ENCODE results near the gene NPR2. TPM values are rescaled to one million over a fixed set of nuclear protein-coding genes. Genes with fewer than 3 reads are reported as not detected.

NPR2 gene
- total and polyA plus RNA-seq, 2 of the 13 experiments (the other 11 are each of a cell fraction or from before 2014, with no cell fraction given), result 7.4 to 9.4 TPM

- peak; percentile 36; the same call in 1 of the 2 replicates for TF ChIP-seq ZNF773 (CRISPR knock-in tag; IDR thresholded peaks at IDR 0.05; ENCODE audit: borderline replicate concordance)
- no peak for TF ChIP-seq AFF4 (CRISPR knock-in tag; IDR thresholded peaks at IDR 0.05)
- 0 out of 2 replicates have a peak, but pooled peaks have one; percentile 9 for TF ChIP-seq FOXP4 (CRISPR knock-in tag; IDR thresholded peaks at IDR 0.05)
- TF ChIP-seq PATZ1 (CRISPR knock-in tag; IDR thresholded peaks at IDR 0.05), result peak; percentile 45
- peak; percentile 46; the same call in 1 of the 2 replicates for TF ChIP-seq THAP9 (CRISPR knock-in tag; IDR thresholded peaks at IDR 0.05; ENCODE audit: borderline replicate concordance)
- TF ChIP-seq CHD4 (IDR thresholded peaks at IDR 0.05; ENCODE audit: borderline replicate concordance, low read length), result no peak
- TF ChIP-seq ZNF639 (CRISPR knock-in tag; conservative IDR thresholded peaks at IDR 0.05), result peak; percentile 99
- no peak; the same call in 1 of the 2 replicates for TF ChIP-seq HNF4A (CRISPR knock-in tag; IDR thresholded peaks at IDR 0.05)
- TF ChIP-seq ZBTB2 (CRISPR knock-in tag; IDR thresholded peaks at IDR 0.05; ENCODE audit: low read depth), result peak; percentile 100
- TF ChIP-seq ZBTB3 (CRISPR knock-in tag; IDR thresholded peaks at IDR 0.05; ENCODE audit: borderline replicate concordance, low read depth), result peak; percentile 6; the same call in 1 of the 2 replicates
- no peak for TF ChIP-seq TBP (CRISPR knock-in tag; IDR thresholded peaks at IDR 0.05)
- no peak for TF ChIP-seq U2AF2 (IDR thresholded peaks at IDR 0.05; ENCODE audit: low read depth, low read length)
- peak; percentile 85 for TF ChIP-seq GATAD1 (CRISPR knock-in tag; IDR thresholded peaks at IDR 0.05)
- no peak for TF ChIP-seq ZNF614 (CRISPR knock-in tag; IDR thresholded peaks at IDR 0.05; ENCODE audit: borderline replicate concordance)
Observed at GRCh38 chr9:35748858-35749514, 42.4 kb upstream of the NPR2 start, which contains the start of the genes GBA2 and RGP1 (continued).
